GM12874 (cell line): Measurements from ENCODE around the gene GABPB2.

Experiments
- CTCF ChIP-seq: IDR thresholded peaks from 2 replicates; pipeline ENCODE4 v1.5.1; 2011; ENCODE audit warnings: low read depth, mild to moderate bottlenecking, control low read depth, low read length, moderate library complexity; ENCODE audit not compliant: insufficient read depth

GABPB2 gene

GRCh38 chr1:151135433-151136385 is 65.1 kb downstream of the GABPB2 start:
- no peak for TF ChIP-seq CTCF

- no peak for TF ChIP-seq CTCF
Observed at GRCh38 chr1:151137789-151138188, 67.2 kb downstream of the GABPB2 start.

- TF ChIP-seq CTCF = no peak
Observed at GRCh38 chr1:151142411-151143056, 72.0 kb downstream of the GABPB2 start.

- no peak for TF ChIP-seq CTCF
Observed at GRCh38 chr1:151143057-151143435, 72.5 kb downstream of the GABPB2 start.

GRCh38 chr1:151143986-151144385 is 73.4 kb downstream of the GABPB2 start:
- no peak for TF ChIP-seq CTCF

GRCh38 chr1:151144474-151145303 is 74.1 kb downstream of the GABPB2 start:
- no peak for TF ChIP-seq CTCF
